Natural killer cell treated with Interleukin-12 subunit alpha and Interleukin-12 subunit beta and Interleukin-15 and Interleukin-18, amount 100 ng/mL, for 72 hours (primary cell): Measurements from ENCODE around the gene DNM3. TPM values are rescaled to one million over a fixed set of nuclear protein-coding genes. Genes with fewer than 3 reads are reported as not detected.

Source experiments
- ATAC-seq, 2 donors: fragments of 150-1000 bp; cut with Tn5 transposase in 1 of 2; sonication (Bioruptor Pico), chemical (Tn5 transposase) in 1 of 2; 2 replicates each; pipeline ENCODE4 v1.10.0; 2021
- DNase-seq: peaks from one replicate; pipeline ENCODE4 v3.0.0; 2022; ENCODE audit warnings: low spot score
- H3K27ac Mint-ChIP-seq, 2 donors: 1 replicate in 1 of 2; 2 replicates in 1 of 2; pipeline ENCODE4 v1.8.0; 2022; ENCODE audit warnings: mixed read lengths in 2 of 2, mild to moderate bottlenecking in 1 of 2, moderate library complexity in 1 of 2
- H3K27me3 Mint-ChIP-seq, 2 donors: 1 replicate in 1 of 2; 2 replicates in 1 of 2; pipeline ENCODE4 v1.8.0; 2022; ENCODE audit warnings: mixed read lengths in 2 of 2
- H3K36me3 Mint-ChIP-seq: one replicate; pipeline ENCODE4 v1.8.0; 2022; ENCODE audit warnings: mixed read lengths
- H3K4me1 Mint-ChIP-seq, 2 donors: 1 replicate in 1 of 2; 2 replicates in 1 of 2; pipeline ENCODE4 v1.8.0; 2022; ENCODE audit warnings: low read depth in 2 of 2, mixed read lengths in 2 of 2, mild to moderate bottlenecking in 1 of 2
- H3K4me3 Mint-ChIP-seq: one replicate; pipeline ENCODE4 v1.8.0; 2022; ENCODE audit warnings: mixed read lengths
- H3K9me3 Mint-ChIP-seq: 2 replicates; pipeline ENCODE4 v1.8.0; 2022; ENCODE audit warnings: mixed read lengths
- total RNA-seq, 2 donors: library from RNA; stranded (reverse); gene quantifications; one replicate each; pipeline ENCODE4 v1.2.3, GENCODE V29; 2022

Gene DNM3
- total RNA-seq, 2 donors from 2014 or later: 1.5 to 3.5 TPM

DNA sequence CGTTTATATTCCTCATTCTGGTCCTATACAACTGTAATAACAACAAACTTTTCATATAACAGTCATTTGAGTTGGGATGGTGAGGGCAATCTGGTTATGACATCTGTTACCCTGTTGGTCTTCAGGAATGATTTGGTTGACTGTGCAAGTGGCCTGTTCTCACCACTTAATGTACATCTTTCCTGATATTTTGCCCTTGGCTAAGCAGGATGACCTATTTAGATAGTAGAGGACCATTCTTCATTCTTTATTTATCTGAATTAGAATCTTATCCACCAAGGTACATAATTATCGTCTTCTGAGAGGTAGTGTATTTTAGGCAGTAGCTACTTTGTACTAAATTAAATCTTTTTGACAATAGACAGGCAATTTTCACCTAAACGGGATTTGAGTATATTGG lies 154.3 kb downstream of the DNM3 start:
- Mint-ChIP-seq H3K36me3 (no peaks in the 10 kb centered on the region), H3K9me3 (no peaks in the 10 kb centered on the region), H3K27me3 (peaks cover 0 to 6% of the 10 kb centered on the region in 2 donors), H3K27ac (no peak overlapping the region), H3K4me1 (no peaks in the 10 kb centered on the region), H3K4me3 (no peak overlapping the region)
- no peak for DNase-seq
- ATAC-seq: no peak

GRCh38 chr1:171997936-171998335 lies 156.6 kb downstream of the DNM3 start:
- Mint-ChIP-seq H3K4me1 (no peaks in the 10 kb centered on the region), H3K9me3 (no peaks in the 10 kb centered on the region), H3K4me3 (no peak overlapping the region), H3K27me3 (peaks cover 0 to 6% of the 10 kb centered on the region in 2 donors), H3K27ac (no peak overlapping the region), H3K36me3 (no peaks in the 10 kb centered on the region)
- DNase-seq (no peak), ATAC-seq (no peak)

GRCh38 chr1:171998711-171999110 lies 157.4 kb downstream of the DNM3 start:
- no peak for ATAC-seq
- H3K4me1 Mint-ChIP-seq: peaks cover 2 to 3% of the 10 kb centered on the region in 2 donors
- H3K36me3 Mint-ChIP-seq: no peaks in the 10 kb centered on the region
- no peak for DNase-seq
- H3K4me3 Mint-ChIP-seq: no peak overlapping the region
- no peak overlapping the region for H3K27ac Mint-ChIP-seq
- peaks cover 0 to 3% of the 10 kb centered on the region in 2 donors for H3K27me3 Mint-ChIP-seq
- H3K9me3 Mint-ChIP-seq: no peaks in the 10 kb centered on the region

DNA sequence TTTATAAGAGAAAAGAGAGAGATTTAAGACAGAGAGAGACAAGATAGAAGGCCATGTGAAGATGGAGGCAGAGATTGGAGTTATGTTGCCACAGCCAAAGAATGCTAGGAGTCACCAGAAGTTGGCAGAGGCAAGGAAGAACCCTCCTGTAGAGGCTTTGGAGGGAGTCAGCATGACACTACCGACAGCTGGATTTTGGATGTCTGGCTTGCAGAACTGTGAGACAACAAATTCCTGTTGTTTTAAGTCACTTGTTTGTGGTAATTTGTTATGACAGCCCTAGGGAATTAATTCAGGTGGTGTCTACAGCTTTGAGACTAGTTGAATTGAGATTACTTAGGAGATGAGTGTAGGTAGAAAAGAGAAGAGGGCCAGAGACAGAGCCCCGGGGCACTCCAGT lies 158.5 kb downstream of the DNM3 start:
- H3K9me3 Mint-ChIP-seq: no peaks in the 10 kb centered on the region
- no peak overlapping the region for H3K4me3 Mint-ChIP-seq
- H3K36me3 Mint-ChIP-seq: no peaks in the 10 kb centered on the region
- no peaks in the 10 kb centered on the region for H3K27me3 Mint-ChIP-seq
- no peak overlapping the region for H3K27ac Mint-ChIP-seq
- DNase-seq (no peak), ATAC-seq (no peak)
- H3K4me1 Mint-ChIP-seq: peaks cover 9 to 10% of the 10 kb centered on the region in 2 donors

- H3K4me3 Mint-ChIP-seq: no peak overlapping the region
- H3K27ac Mint-ChIP-seq: no peak overlapping the region
- peaks cover 9 to 10% of the 10 kb centered on the region in 2 donors for H3K4me1 Mint-ChIP-seq
- H3K27me3 Mint-ChIP-seq: no peaks in the 10 kb centered on the region
- DNase-seq (no peak), ATAC-seq (no peak)
- H3K36me3 Mint-ChIP-seq: no peaks in the 10 kb centered on the region
- H3K9me3 Mint-ChIP-seq: no peaks in the 10 kb centered on the region
These were observed 160.0 kb downstream of the DNM3 start for GRCh38 chr1:172001288-172001687.

DNA sequence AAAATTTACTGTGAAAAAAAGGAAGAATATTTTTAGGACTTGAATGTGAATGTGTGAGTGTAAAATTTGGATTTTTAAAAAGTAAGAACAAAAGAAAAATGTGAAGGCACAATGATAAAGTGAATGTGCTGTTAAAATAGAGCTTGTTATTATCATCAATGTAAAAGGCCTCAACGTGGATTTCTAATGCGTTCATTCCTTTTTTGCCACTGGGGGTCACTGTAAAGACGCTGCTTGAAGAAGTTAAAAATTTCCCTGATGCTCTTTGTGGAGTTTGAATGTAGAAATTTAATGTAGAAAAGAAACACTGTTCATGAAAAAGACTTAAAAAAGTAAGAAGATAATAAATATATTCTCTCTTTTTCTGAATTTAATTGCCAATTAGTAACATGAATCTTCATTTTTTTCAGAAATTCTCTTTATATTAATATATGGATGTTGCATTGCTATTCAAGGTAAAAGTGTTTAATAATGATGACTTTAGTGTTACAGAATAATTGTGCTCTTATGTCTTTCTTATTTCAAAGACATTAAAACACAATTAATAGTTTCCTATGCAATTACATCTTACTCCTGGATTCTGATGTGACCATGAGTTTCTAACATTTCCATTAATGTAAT lies 161.5 kb downstream of the DNM3 start:
- peaks cover 9 to 10% of the 10 kb centered on the region in 2 donors for H3K4me1 Mint-ChIP-seq
- ATAC-seq: no peak
- no peaks in the 10 kb centered on the region for H3K27me3 Mint-ChIP-seq
- DNase-seq: no peak
- H3K27ac Mint-ChIP-seq: no peak overlapping the region
- H3K9me3 Mint-ChIP-seq: no peaks in the 10 kb centered on the region
- H3K36me3 Mint-ChIP-seq: no peaks in the 10 kb centered on the region
- no peak overlapping the region for H3K4me3 Mint-ChIP-seq

GRCh38 chr1:172003766-172004530 lies 162.7 kb downstream of the DNM3 start:
- Mint-ChIP-seq H3K4me3 (no peak overlapping the region), H3K9me3 (no peaks in the 10 kb centered on the region), H3K4me1 (peaks cover 9 to 10% of the 10 kb centered on the region in 2 donors), H3K27ac (no peak overlapping the region), H3K36me3 (no peaks in the 10 kb centered on the region), H3K27me3 (no peaks in the 10 kb centered on the region)
- ATAC-seq: no peak
- DNase-seq: no peak

- DNase-seq: no peak
- Mint-ChIP-seq H3K4me3 (no peak overlapping the region), H3K9me3 (no peaks in the 10 kb centered on the region), H3K27me3 (no peaks in the 10 kb centered on the region), H3K4me1 (peaks cover 9 to 10% of the 10 kb centered on the region in 2 donors), H3K36me3 (no peaks in the 10 kb centered on the region), H3K27ac (no peak overlapping the region)
- ATAC-seq: no peak
These were observed 163.4 kb downstream of the DNM3 start for GRCh38 chr1:172004671-172005070.

GRCh38 chr1:172005856-172006255 lies 164.6 kb downstream of the DNM3 start:
- Mint-ChIP-seq H3K4me3 (no peak overlapping the region), H3K27me3 (no peaks in the 10 kb centered on the region), H3K4me1 (peaks cover 9 to 10% of the 10 kb centered on the region in 2 donors), H3K9me3 (no peaks in the 10 kb centered on the region), H3K36me3 (peaks cover 6% of the 10 kb centered on the region), H3K27ac (no peak overlapping the region)
- ATAC-seq (no peak), DNase-seq (no peak)

- ATAC-seq (no peak), DNase-seq (no peak)
- H3K36me3 Mint-ChIP-seq: peaks cover 9% of the 10 kb centered on the region
- peaks cover 9 to 10% of the 10 kb centered on the region in 2 donors for H3K4me1 Mint-ChIP-seq
- H3K27ac Mint-ChIP-seq: no peak overlapping the region
- H3K27me3 Mint-ChIP-seq: peaks cover 0 to 1% of the 10 kb centered on the region in 2 donors
- no peaks in the 10 kb centered on the region for H3K9me3 Mint-ChIP-seq
- no peak overlapping the region for H3K4me3 Mint-ChIP-seq
These were observed 165.4 kb downstream of the DNM3 start for GRCh38 chr1:172006660-172007059.

GRCh38 chr1:172018727-172019311 lies 177.5 kb downstream of the DNM3 start:
- H3K36me3 Mint-ChIP-seq: no peaks in the 10 kb centered on the region
- no peaks in the 10 kb centered on the region for H3K4me1 Mint-ChIP-seq
- ATAC-seq (no peak), DNase-seq (no peak)
- H3K27me3 Mint-ChIP-seq: peaks cover 28 to 60% of the 10 kb centered on the region in 2 donors
- H3K4me3 Mint-ChIP-seq: no peak overlapping the region
- no peak overlapping the region for H3K27ac Mint-ChIP-seq
- H3K9me3 Mint-ChIP-seq: no peaks in the 10 kb centered on the region

DNA sequence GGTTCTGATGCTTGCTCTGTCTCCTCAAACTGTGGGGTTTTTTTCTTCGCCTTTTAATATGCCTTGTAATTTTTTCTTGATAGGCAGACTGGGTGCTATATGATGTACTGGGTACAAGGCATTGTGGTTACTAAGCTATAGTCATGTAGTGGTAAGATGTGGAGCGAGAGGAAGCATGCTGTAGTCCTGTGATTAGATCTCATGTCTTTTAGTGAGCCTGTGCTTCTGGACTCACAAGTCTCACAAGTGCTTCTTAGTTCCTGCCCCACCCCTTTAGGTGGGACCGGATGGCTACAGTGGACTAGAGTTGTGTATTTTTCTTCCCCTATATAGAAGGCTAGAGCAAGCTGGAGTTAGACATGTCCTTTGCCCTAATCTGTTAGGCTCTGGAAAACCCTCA lies 178.7 kb downstream of the DNM3 start:
- DNase-seq: no peak
- Mint-ChIP-seq H3K36me3 (no peaks in the 10 kb centered on the region), H3K4me1 (no peaks in the 10 kb centered on the region), H3K27me3 (peaks cover 25 to 55% of the 10 kb centered on the region in 2 donors), H3K27ac (no peak overlapping the region), H3K9me3 (no peaks in the 10 kb centered on the region), H3K4me3 (no peak overlapping the region)
- no peak for ATAC-seq

- no peak for DNase-seq
- Mint-ChIP-seq H3K4me1 (no peaks in the 10 kb centered on the region), H3K27me3 (peaks cover 28 to 43% of the 10 kb centered on the region in 2 donors), H3K9me3 (no peaks in the 10 kb centered on the region), H3K36me3 (peaks cover 6% of the 10 kb centered on the region), H3K27ac (no peak overlapping the region), H3K4me3 (no peak overlapping the region)
- no peak for ATAC-seq
These were observed 183.2 kb downstream of the DNM3 start for GRCh38 chr1:172024516-172024915.
